IMR-90 (cell line): ENCODE data around the gene GDNF. TPM values are rescaled to one million over a fixed set of nuclear protein-coding genes. Genes with fewer than 3 reads are reported as not detected.

Experiments used
- ATAC-seq: fragments of 200-7000 bp; cut with Tn5 transposase; 2 replicates; pipeline ENCODE4 v1.9.1; 2020; ENCODE audit warnings: low read depth, mild to moderate bottlenecking, moderate library complexity
- BruUV-seq: library from RNA; stranded (reverse); fragments of 400-500 nt; replicated peaks from 2 replicates; lab custom pipeline; 2021; lab: Mats Ljungman, UMichigan
- CTCF ChIA-PET: fragments of 300-600 bp; formaldehyde crosslinking; extraction: SDS; loops from one replicate; lab custom pipeline; 2021; ENCODE audit warnings: antibody characterized with exemption; lab: Yijun Ruan, JAX
- POLR2A ChIA-PET: fragments of 300-600 bp; sonication (Branson Sonifier 250); formaldehyde crosslinking; loops from one replicate; lab custom pipeline; 2022; ENCODE audit warnings: antibody characterized with exemption; ENCODE audit not compliant: unreplicated experiment; lab: Charles Lee
- DNase-seq: peaks from one replicate; pipeline ENCODE4 v3.0.0; 2013
- H2AFZ ChIP-seq: replicated peaks from 2 replicates; pipeline ENCODE3; 2013; ENCODE audit warnings: low read length, mild to moderate bottlenecking; ENCODE audit not compliant: poor library complexity
- H2AK5ac ChIP-seq: 2 replicates; pipeline ENCODE4 v1.6.1; 2013; ENCODE audit warnings: low read depth, low read length, inconsistent platforms
- H2AK9ac ChIP-seq: replicated peaks from 2 replicates; pipeline ENCODE3; 2013; ENCODE audit warnings: mild to moderate bottlenecking, low read depth, low read length, moderate library complexity; ENCODE audit not compliant: poor library complexity
- H2BK120ac ChIP-seq: 2 replicates; pipeline ENCODE4 v1.6.1; 2013; ENCODE audit warnings: low read depth, low read length, inconsistent platforms
- H2BK15ac ChIP-seq: 3 replicates; pipeline ENCODE4 v1.6.1; 2013; ENCODE audit warnings: low read depth, low read length, inconsistent platforms
- H2BK20ac ChIP-seq: 2 replicates; pipeline ENCODE4 v1.6.1; 2013; ENCODE audit warnings: low read depth, mild to moderate bottlenecking, inconsistent platforms, low read length, moderate library complexity
- H2BK5ac ChIP-seq: 2 replicates; pipeline ENCODE4 v1.6.1; 2013; ENCODE audit warnings: mild to moderate bottlenecking, low read depth, low read length, inconsistent platforms; ENCODE audit not compliant: poor library complexity, severe bottlenecking
- H3K14ac ChIP-seq: replicated peaks from 2 replicates; pipeline ENCODE4 v1.6.1; 2013; ENCODE audit warnings: low read depth, low read length, inconsistent platforms
- H3K18ac ChIP-seq: 2 replicates; pipeline ENCODE4 v1.6.1; 2013; ENCODE audit warnings: low read depth, low read length, control low read depth
- H3K23ac ChIP-seq: 2 replicates; pipeline ENCODE4 v1.6.1; 2013; ENCODE audit warnings: low read depth, low read length, inconsistent platforms
- H3K27ac ChIP-seq: 2 replicates; pipeline ENCODE4 v1.5.1; 2013; ENCODE audit warnings: mild to moderate bottlenecking, control low read depth, low read length; ENCODE audit not compliant: insufficient read depth
- H3K27me3 ChIP-seq: 2 replicates; pipeline ENCODE4 v1.6.1; 2013; ENCODE audit warnings: low read length; ENCODE audit not compliant: control insufficient read depth, insufficient read depth
- H3K36me3 ChIP-seq: 2 replicates; pipeline ENCODE4 v1.6.1; 2013; ENCODE audit warnings: low read length, mixed read lengths; ENCODE audit not compliant: control insufficient read depth, insufficient read depth
- H3K4ac ChIP-seq: 2 replicates; pipeline ENCODE4 v1.6.1; 2013; ENCODE audit warnings: low read depth, low read length, inconsistent platforms
- H3K4me1 ChIP-seq: 2 replicates; pipeline ENCODE4 v1.6.1; 2013; ENCODE audit warnings: low read length, mixed read lengths; ENCODE audit not compliant: control insufficient read depth, insufficient read depth
- H3K4me2 ChIP-seq: 2 replicates; pipeline ENCODE4 v1.6.1; 2013; ENCODE audit warnings: low read depth, mild to moderate bottlenecking, control low read depth, low read length, moderate library complexity
- H3K4me3 ChIP-seq: 2 replicates; pipeline ENCODE4 v1.5.1; 2013; ENCODE audit warnings: low read depth, mild to moderate bottlenecking, control low read depth, low read length, moderate library complexity; ENCODE audit not compliant: insufficient read depth
- H3K56ac ChIP-seq: 2 replicates; pipeline ENCODE4 v1.6.1; 2013; ENCODE audit warnings: low read length, inconsistent platforms; ENCODE audit not compliant: insufficient read depth; ENCODE audit errors: extremely low read depth
- H3K79me1 ChIP-seq, 2 experiments: 2 replicates each; pipeline ENCODE4 v1.6.1; 2013; ENCODE audit warnings: low read length in 2 of 2, inconsistent platforms in 1 of 2, low read depth in 1 of 2
- H3K9ac ChIP-seq: 2 replicates; pipeline ENCODE4 v1.6.1; 2013; ENCODE audit warnings: low read depth, low read length, control low read depth
- H3K9me1 ChIP-seq: 2 replicates; pipeline ENCODE4 v1.6.1; 2013; ENCODE audit warnings: low read length, inconsistent platforms; ENCODE audit not compliant: insufficient read depth
- H3K9me3 ChIP-seq: 2 replicates; pipeline ENCODE4 v1.6.1; 2013; ENCODE audit warnings: low read length; ENCODE audit not compliant: control insufficient read depth, insufficient read depth
- H4K20me1 ChIP-seq: 2 replicates; pipeline ENCODE4 v1.6.1; 2013; ENCODE audit warnings: low read length, inconsistent platforms; ENCODE audit not compliant: insufficient read depth
- H4K5ac ChIP-seq: 2 replicates; pipeline ENCODE4 v1.6.1; 2013; ENCODE audit warnings: mild to moderate bottlenecking, low read depth, low read length, control low read depth
- H4K8ac ChIP-seq, 2 experiments: 2 replicates each; pipeline ENCODE4 v1.6.1; 2013; ENCODE audit warnings: low read depth in 2 of 2, low read length in 2 of 2, control low read depth in 1 of 2, inconsistent platforms in 1 of 2
- H4K91ac ChIP-seq: 2 replicates; pipeline ENCODE4 v1.6.1; 2013; ENCODE audit warnings: low read depth, low read length, inconsistent platforms; ENCODE audit not compliant: insufficient read depth
- BHLHE40 ChIP-seq: fragments of 150-350 bp; IDR thresholded peaks from 2 replicates; pipeline ENCODE4 v1.6.1; 2016; ENCODE audit warnings: mild to moderate bottlenecking, low read depth, low read length
- CEBPB ChIP-seq: IDR thresholded peaks from 2 replicates; pipeline ENCODE4 v1.6.1; 2012; ENCODE audit warnings: low read depth, low read length, improper control_type of control experiment
- CHD1 ChIP-seq: IDR thresholded peaks from 2 replicates; pipeline ENCODE4 v1.6.1; 2012; ENCODE audit warnings: low read depth, low read length, improper control_type of control experiment
- FOS ChIP-seq: fragments of 150-350 bp; IDR thresholded peaks from 2 replicates; pipeline ENCODE4 v1.6.1; 2016; ENCODE audit warnings: low read depth, low read length
- MAFK ChIP-seq: IDR thresholded peaks from 2 replicates; pipeline ENCODE4 v1.6.1; 2012; ENCODE audit warnings: low read depth, low read length, improper control_type of control experiment
- MAZ ChIP-seq: IDR thresholded peaks from 2 replicates; pipeline ENCODE4 v1.6.1; 2012; ENCODE audit warnings: low read depth, mild to moderate bottlenecking, low read length, improper control_type of control experiment, moderate library complexity, borderline replicate concordance
- MXI1 ChIP-seq: IDR thresholded peaks from 2 replicates; pipeline ENCODE4 v1.6.1; 2012; ENCODE audit warnings: low read depth, mild to moderate bottlenecking, low read length, moderate library complexity, borderline replicate concordance
- NFE2L2 ChIP-seq: fragments of 150-350 bp; IDR thresholded peaks from 2 replicates; pipeline ENCODE4 v1.6.1; 2016; ENCODE audit warnings: low read depth, mild to moderate bottlenecking, low read length
- POLR2A ChIP-seq: IDR thresholded peaks from 2 replicates; pipeline ENCODE4 v1.6.1; 2012; ENCODE audit warnings: mild to moderate bottlenecking, low read depth, low read length
- RAD21 ChIP-seq: IDR thresholded peaks from 2 replicates; pipeline ENCODE4 v1.6.1; 2012; ENCODE audit warnings: low read length, improper control_type of control experiment
- RCOR1 ChIP-seq: IDR thresholded peaks from 2 replicates; pipeline ENCODE4 v1.6.1; 2012; ENCODE audit warnings: mild to moderate bottlenecking, low read length, improper control_type of control experiment; ENCODE audit not compliant: insufficient replicate concordance
- RFX5 ChIP-seq: IDR thresholded peaks from 2 replicates; pipeline ENCODE4 v1.8.0; 2012; ENCODE audit warnings: low read depth, mild to moderate bottlenecking, low read length, moderate library complexity
- SMC3 ChIP-seq: fragments of 150-350 bp; IDR thresholded peaks from 2 replicates; pipeline ENCODE4 v1.6.1; 2016; ENCODE audit warnings: low read depth, mild to moderate bottlenecking, antibody characterized with exemption, low read length, moderate library complexity
- WGBS, 2 experiments: methylation state at CpG; one replicate each; pipeline versions ENCODE4 v1.1.5 to v1.1.7; 2013; ENCODE audit warnings: missing lambda C conversion rate in 2 of 2; ENCODE audit not compliant: insufficient read length in 1 of 2; ENCODE audit errors: extremely low coverage in 2 of 2; 5-methylcytosine and 5-hydroxymethylcytosine counted together
- dilution Hi-C: fragments of 300-500 bp; cut with HindIII; formaldehyde crosslinking; loops from one replicate; pipeline ENCODE4 v1.14.3; 2018; ENCODE audit warnings: low sequenced_read_pairs; ENCODE audit not compliant: unreplicated experiment
- in situ Hi-C: fragments of 300-500 bp; cut with MboI; formaldehyde crosslinking; loops from 3 replicates; pipeline ENCODE4 v1.14.3; 2019; ENCODE audit warnings: low sequenced_read_pairs, inconsistent platforms, mixed read lengths
- intact Hi-C: fragments of 100-400 bp; cut with micrococcal nuclease; formaldehyde crosslinking; loops from 2 replicates; pipeline ENCODE4 v1.10.0; 2022
- polyA plus RNA-seq, 3 experiments: library from polyadenylated mRNA; depleted of rRNA; stranded (reverse); fragments of >200 nt; gene quantifications; 2 replicates each; pipeline ENCODE4 v1.2.3, GENCODE V29; 2012; ENCODE audit warnings: low replicate concordance in 1 of 3
- total RNA-seq: library from RNA; depleted of rRNA; stranded (reverse); fragments of >200 nt; gene quantifications from 2 replicates; pipeline ENCODE4 v1.2.3, GENCODE V29; 2012
- TF ChIP-seq, protein P1 (sequence below): conservative IDR thresholded peaks from 2 replicates; pipeline ENCODE4 v1.5.1; 2012; ENCODE audit warnings: mild to moderate bottlenecking, low read depth, low read length, improper control_type of control experiment
- TF ChIP-seq, protein P2 (sequence below): fragments of 150-350 bp; IDR thresholded peaks from 2 replicates; pipeline ENCODE4 v1.6.1; 2016; ENCODE audit warnings: low read depth, mild to moderate bottlenecking, low read length, moderate library complexity, borderline replicate concordance
- TF ChIP-seq, protein P3 (sequence below): fragments of 150-350 bp; IDR thresholded peaks from 2 replicates; pipeline ENCODE4 v1.6.1; 2017; ENCODE audit warnings: mild to moderate bottlenecking, antibody characterized with exemption, low read length, low read depth

The GDNF gene
- total and polyA plus RNA-seq, 2 of the 4 experiments (the other 2 are of a cell fraction): 0.18 to 0.82 TPM

DNA sequence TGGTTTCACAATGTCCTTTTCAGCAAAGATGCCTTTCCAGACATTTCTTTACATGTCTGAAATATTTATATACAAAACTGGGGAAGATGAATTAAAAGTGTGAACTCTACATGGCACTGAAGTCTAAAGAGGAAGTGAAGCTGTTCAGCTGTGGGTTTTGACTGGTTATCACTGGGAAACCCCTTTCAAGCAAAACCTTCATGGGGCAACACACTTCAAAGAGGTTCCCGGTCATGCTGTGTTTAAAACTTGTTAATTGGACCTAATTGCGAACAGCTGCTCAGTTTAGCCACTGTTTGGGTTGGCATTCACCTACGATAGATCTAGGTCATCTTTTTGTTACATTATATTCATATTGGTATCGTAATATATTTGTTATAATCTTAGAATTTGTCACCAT, 20.0 kb upstream of the GDNF start:
- H3K36me3 ChIP-seq: no peaks in the 10 kb centered on the region
- no peak overlapping the region for H3K4me3 ChIP-seq
- H3K4me2 ChIP-seq: no peak overlapping the region; the same call in none of the 2 replicates
- no peak overlapping the region for H2AK5ac ChIP-seq
- BruUV-seq: no TSS peak
- no peaks in the 10 kb centered on the region for H3K9me1 ChIP-seq
- H3K4ac ChIP-seq: no peak overlapping the region
- H4K91ac ChIP-seq: no peak overlapping the region
- H3K27me3 ChIP-seq: peaks cover 9% of the 10 kb centered on the region
- H4K20me1 ChIP-seq: no peaks in the 10 kb centered on the region
- H2BK20ac ChIP-seq: no peak overlapping the region
- H3K18ac ChIP-seq: no peak overlapping the region
- H3K9me3 ChIP-seq: no peaks in the 10 kb centered on the region
- in situ Hi-C loops: no loop called here
- no peaks in the 10 kb centered on the region for H3K79me1 ChIP-seq
- no peak overlapping the region for H4K5ac ChIP-seq
- no peak overlapping the region for H3K27ac ChIP-seq
- no peak overlapping the region for H3K14ac ChIP-seq
- CTCF ChIA-PET: no interaction called here
- no peak for ATAC-seq
- no peak for TF ChIP-seq FOS
- TF ChIP-seq RAD21: no peak
- TF ChIP-seq MAZ: no peak
- no peak for TF ChIP-seq NFE2L2
- TF ChIP-seq, protein P1, sequence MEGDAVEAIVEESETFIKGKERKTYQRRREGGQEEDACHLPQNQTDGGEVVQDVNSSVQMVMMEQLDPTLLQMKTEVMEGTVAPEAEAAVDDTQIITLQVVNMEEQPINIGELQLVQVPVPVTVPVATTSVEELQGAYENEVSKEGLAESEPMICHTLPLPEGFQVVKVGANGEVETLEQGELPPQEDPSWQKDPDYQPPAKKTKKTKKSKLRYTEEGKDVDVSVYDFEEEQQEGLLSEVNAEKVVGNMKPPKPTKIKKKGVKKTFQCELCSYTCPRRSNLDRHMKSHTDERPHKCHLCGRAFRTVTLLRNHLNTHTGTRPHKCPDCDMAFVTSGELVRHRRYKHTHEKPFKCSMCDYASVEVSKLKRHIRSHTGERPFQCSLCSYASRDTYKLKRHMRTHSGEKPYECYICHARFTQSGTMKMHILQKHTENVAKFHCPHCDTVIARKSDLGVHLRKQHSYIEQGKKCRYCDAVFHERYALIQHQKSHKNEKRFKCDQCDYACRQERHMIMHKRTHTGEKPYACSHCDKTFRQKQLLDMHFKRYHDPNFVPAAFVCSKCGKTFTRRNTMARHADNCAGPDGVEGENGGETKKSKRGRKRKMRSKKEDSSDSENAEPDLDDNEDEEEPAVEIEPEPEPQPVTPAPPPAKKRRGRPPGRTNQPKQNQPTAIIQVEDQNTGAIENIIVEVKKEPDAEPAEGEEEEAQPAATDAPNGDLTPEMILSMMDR: no peak
- TF ChIP-seq, protein P2, sequence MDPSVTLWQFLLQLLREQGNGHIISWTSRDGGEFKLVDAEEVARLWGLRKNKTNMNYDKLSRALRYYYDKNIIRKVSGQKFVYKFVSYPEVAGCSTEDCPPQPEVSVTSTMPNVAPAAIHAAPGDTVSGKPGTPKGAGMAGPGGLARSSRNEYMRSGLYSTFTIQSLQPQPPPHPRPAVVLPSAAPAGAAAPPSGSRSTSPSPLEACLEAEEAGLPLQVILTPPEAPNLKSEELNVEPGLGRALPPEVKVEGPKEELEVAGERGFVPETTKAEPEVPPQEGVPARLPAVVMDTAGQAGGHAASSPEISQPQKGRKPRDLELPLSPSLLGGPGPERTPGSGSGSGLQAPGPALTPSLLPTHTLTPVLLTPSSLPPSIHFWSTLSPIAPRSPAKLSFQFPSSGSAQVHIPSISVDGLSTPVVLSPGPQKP: no peak
- no peak for TF ChIP-seq CHD1
- TF ChIP-seq CEBPB: no peak
- TF ChIP-seq RCOR1: no peak
- no peak for TF ChIP-seq MXI1
- TF ChIP-seq, protein P3, sequence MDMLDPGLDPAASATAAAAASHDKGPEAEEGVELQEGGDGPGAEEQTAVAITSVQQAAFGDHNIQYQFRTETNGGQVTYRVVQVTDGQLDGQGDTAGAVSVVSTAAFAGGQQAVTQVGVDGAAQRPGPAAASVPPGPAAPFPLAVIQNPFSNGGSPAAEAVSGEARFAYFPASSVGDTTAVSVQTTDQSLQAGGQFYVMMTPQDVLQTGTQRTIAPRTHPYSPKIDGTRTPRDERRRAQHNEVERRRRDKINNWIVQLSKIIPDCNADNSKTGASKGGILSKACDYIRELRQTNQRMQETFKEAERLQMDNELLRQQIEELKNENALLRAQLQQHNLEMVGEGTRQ: no peak
- TF ChIP-seq RFX5: no peak
- TF ChIP-seq SMC3: no peak
- TF ChIP-seq POLR2A: no peak
- TF ChIP-seq MAFK: no peak
- no peak for TF ChIP-seq BHLHE40
- H3K4me1 ChIP-seq: 0 out of 2 replicates have a peak, but pooled peaks cover 1% of the 10 kb centered on the region
- WGBS, 2 experiments: no CpG with 5 or more reads among the region's 4 CpGs
- H2BK5ac ChIP-seq: no peak overlapping the region
- no peak overlapping the region for H2AFZ ChIP-seq
- intact Hi-C loops: no loop called here
- no peak overlapping the region for H3K9ac ChIP-seq
- H4K8ac ChIP-seq: no peak overlapping the region
- dilution Hi-C loops: no loop called here
- no peak overlapping the region for H2BK120ac ChIP-seq
- DNase-seq: no peak
- no peak overlapping the region for H2AK9ac ChIP-seq
- H3K56ac ChIP-seq: no peak overlapping the region
- no peak overlapping the region for H2BK15ac ChIP-seq
- H3K23ac ChIP-seq: no peak overlapping the region
- POLR2A ChIA-PET: no interaction called here
